Measurements from ENCODE around the gene TSPAN5.

The TSPAN5 gene

GRCh38 chr4:98687876-98688275 lies 29.5 kb upstream of the TSPAN5 start:
- no peak overlapping the region for H3K27ac ChIP-seq (ENCODE audit: low read depth, low read length)
- no peak overlapping the region for H3K9ac ChIP-seq (ENCODE audit: low read length)
- H3K27me3 ChIP-seq (ENCODE audit: control insufficient read depth, insufficient read depth, low read length): no peaks in the 10 kb centered on the region
- no peaks in the 10 kb centered on the region for H3K9me3 ChIP-seq (ENCODE audit: control insufficient read depth, insufficient read depth, low read depth, low read length)
- peaks cover 19% of the 10 kb centered on the region for H3K4me1 ChIP-seq (ENCODE audit: control insufficient read depth, insufficient read depth, low read length)
- H3K4me3 ChIP-seq (ENCODE audit: low read depth, low read length): no peak overlapping the region
- H3K36me3 ChIP-seq (ENCODE audit: control insufficient read depth, insufficient read depth, low read length): no peaks in the 10 kb centered on the region

DNA sequence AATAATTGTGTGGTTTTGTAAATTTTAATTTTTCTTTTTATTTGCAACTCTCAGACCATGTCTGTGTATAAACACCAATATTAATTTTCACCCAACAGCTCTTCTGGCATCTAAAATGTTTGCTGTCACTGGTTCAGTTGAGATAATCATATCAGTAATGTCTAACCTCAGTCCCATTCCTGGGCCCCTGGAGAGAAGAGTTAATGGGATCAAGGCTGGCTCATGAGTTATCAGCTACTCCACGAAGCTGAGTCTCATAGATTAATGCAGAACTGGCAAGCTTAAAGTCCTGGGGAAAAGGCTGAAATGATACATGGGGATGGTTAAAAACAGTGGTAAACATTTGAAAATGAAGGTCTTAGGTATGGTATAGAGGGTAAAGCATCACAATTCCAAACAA lies 28.4 kb upstream of the TSPAN5 start:
- no peak overlapping the region for H3K9ac ChIP-seq (ENCODE audit: low read length)
- H3K4me1 ChIP-seq (ENCODE audit: control insufficient read depth, insufficient read depth, low read length): peaks cover 19% of the 10 kb centered on the region
- H3K27ac ChIP-seq (ENCODE audit: low read depth, low read length): no peak overlapping the region
- no peaks in the 10 kb centered on the region for H3K36me3 ChIP-seq (ENCODE audit: control insufficient read depth, insufficient read depth, low read length)
- no peaks in the 10 kb centered on the region for H3K27me3 ChIP-seq (ENCODE audit: control insufficient read depth, insufficient read depth, low read length)
- no peaks in the 10 kb centered on the region for H3K9me3 ChIP-seq (ENCODE audit: control insufficient read depth, insufficient read depth, low read depth, low read length)
- no peak overlapping the region for H3K4me3 ChIP-seq (ENCODE audit: low read depth, low read length)

- Histone ChIP-seq H3K9me3 (ENCODE audit: control insufficient read depth, insufficient read depth, low read depth, low read length) (no peaks in the 10 kb centered on the region), H3K36me3 (ENCODE audit: control insufficient read depth, insufficient read depth, low read length) (no peaks in the 10 kb centered on the region), H3K9ac (ENCODE audit: low read length) (no peak overlapping the region), H3K27ac (ENCODE audit: low read depth, low read length) (no peak overlapping the region), H3K27me3 (ENCODE audit: control insufficient read depth, insufficient read depth, low read length) (no peaks in the 10 kb centered on the region), H3K4me3 (ENCODE audit: low read depth, low read length) (no peak overlapping the region), H3K4me1 (ENCODE audit: control insufficient read depth, insufficient read depth, low read length) (peaks cover 19% of the 10 kb centered on the region)
Observed at GRCh38 chr4:98686043-98686707, 27.8 kb upstream of the TSPAN5 start.

DNA sequence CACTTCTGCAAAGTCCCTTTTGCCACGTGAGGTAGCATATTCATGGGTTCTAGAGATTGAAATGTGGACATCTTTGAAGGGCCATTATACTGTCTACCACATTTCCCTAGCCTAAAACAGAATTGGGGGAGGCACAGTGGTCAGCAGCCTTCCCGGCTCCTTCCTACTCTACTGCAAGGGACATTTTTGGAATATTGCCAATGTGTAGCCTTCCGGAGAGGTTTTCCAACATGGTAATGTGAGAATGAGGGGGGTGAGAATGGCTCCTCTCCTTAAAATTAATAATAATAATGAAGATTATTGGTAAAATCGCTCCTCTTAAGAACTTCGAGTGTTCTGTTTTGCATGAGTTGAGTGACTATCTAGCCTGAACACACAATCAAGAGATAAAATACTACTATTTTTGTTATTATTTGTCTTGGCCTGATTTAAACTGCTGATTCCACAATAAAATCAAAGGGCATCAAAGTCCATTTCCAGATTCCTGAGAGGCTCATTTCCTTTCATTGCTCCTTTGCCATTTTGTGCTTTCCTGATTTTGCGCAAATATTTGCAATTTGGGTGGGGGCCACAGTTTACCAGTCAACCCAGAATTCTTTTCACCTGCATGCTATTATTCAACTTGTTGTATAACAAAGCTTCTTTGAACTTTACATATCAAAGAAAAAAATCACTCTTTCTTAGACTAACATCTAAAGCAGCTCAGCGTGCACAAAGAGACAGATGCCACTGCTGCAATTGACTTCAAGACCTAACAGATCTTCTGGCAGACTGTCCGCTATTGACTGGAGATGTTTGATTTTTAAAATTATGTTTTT lies 27.0 kb upstream of the TSPAN5 start:
- Histone ChIP-seq H3K9ac (ENCODE audit: low read length) (no peak overlapping the region), H3K27ac (ENCODE audit: low read depth, low read length) (no peak overlapping the region), H3K4me3 (ENCODE audit: low read depth, low read length) (no peak overlapping the region), H3K36me3 (ENCODE audit: control insufficient read depth, insufficient read depth, low read length) (no peaks in the 10 kb centered on the region), H3K4me1 (ENCODE audit: control insufficient read depth, insufficient read depth, low read length) (peaks cover 19% of the 10 kb centered on the region), H3K9me3 (ENCODE audit: control insufficient read depth, insufficient read depth, low read depth, low read length) (no peaks in the 10 kb centered on the region), H3K27me3 (ENCODE audit: control insufficient read depth, insufficient read depth, low read length) (no peaks in the 10 kb centered on the region)

GRCh38 chr4:98682719-98683118 lies 24.3 kb upstream of the TSPAN5 start:
- Histone ChIP-seq H3K36me3 (ENCODE audit: control insufficient read depth, insufficient read depth, low read length) (no peaks in the 10 kb centered on the region), H3K9me3 (ENCODE audit: control insufficient read depth, insufficient read depth, low read depth, low read length) (no peaks in the 10 kb centered on the region), H3K27ac (ENCODE audit: low read depth, low read length) (no peak overlapping the region), H3K27me3 (ENCODE audit: control insufficient read depth, insufficient read depth, low read length) (no peaks in the 10 kb centered on the region), H3K9ac (ENCODE audit: low read length) (no peak overlapping the region), H3K4me3 (ENCODE audit: low read depth, low read length) (no peak overlapping the region), H3K4me1 (ENCODE audit: control insufficient read depth, insufficient read depth, low read length) (peaks cover 19% of the 10 kb centered on the region)

DNA sequence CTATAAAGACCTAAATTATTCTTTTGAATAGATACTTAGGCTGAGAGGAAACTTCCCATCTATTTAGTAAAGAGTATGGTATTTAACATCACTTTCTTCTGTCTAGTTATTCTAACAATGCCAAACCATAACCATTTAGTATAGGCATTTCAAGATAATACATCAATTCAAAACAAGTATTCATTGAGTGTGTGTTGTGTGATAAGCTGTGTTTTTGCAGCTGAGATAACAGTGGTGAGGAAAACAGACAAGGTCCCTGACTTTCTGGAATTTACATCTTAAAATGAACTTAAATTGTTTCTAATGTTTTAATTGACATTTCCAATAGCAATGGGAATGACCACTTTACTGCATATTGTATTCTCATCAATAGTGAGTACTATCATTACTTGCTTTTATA lies 22.4 kb upstream of the TSPAN5 start:
- Histone ChIP-seq H3K27ac (ENCODE audit: low read depth, low read length) (no peak overlapping the region), H3K27me3 (ENCODE audit: control insufficient read depth, insufficient read depth, low read length) (no peaks in the 10 kb centered on the region), H3K4me3 (ENCODE audit: low read depth, low read length) (no peak overlapping the region), H3K4me1 (ENCODE audit: control insufficient read depth, insufficient read depth, low read length) (peaks cover 12% of the 10 kb centered on the region), H3K9me3 (ENCODE audit: control insufficient read depth, insufficient read depth, low read depth, low read length) (no peaks in the 10 kb centered on the region), H3K9ac (ENCODE audit: low read length) (no peak overlapping the region), H3K36me3 (ENCODE audit: control insufficient read depth, insufficient read depth, low read length) (no peaks in the 10 kb centered on the region)

DNA sequence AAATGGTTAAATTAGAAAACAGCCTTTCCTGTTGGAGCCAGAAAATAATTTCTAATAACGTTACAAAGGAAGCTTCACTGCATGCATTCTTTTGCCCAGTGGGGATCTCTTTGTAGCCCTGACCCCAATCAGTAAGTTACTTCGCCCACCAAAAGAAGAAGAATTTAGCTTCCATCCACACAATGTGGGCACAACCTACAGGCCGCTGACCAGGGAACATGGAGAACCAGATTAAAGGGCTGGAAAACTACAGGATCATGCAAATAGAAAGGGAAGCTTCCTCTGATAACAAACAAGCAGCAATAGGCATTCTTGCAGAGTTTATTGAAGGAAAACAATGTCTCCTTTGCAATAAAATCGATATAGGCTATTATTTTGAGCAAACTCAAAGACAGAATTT lies 21.3 kb upstream of the TSPAN5 start:
- Histone ChIP-seq H3K4me3 (ENCODE audit: low read depth, low read length) (no peak overlapping the region), H3K9ac (ENCODE audit: low read length) (no peak overlapping the region)

GRCh38 chr4:98677799-98678198 lies 19.4 kb upstream of the TSPAN5 start:
- Histone ChIP-seq H3K27ac (ENCODE audit: low read depth, low read length) (no peak overlapping the region), H3K27me3 (ENCODE audit: control insufficient read depth, insufficient read depth, low read length) (no peaks in the 10 kb centered on the region), H3K36me3 (ENCODE audit: control insufficient read depth, insufficient read depth, low read length) (no peaks in the 10 kb centered on the region), H3K9ac (ENCODE audit: low read length) (no peak overlapping the region), H3K4me1 (ENCODE audit: control insufficient read depth, insufficient read depth, low read length) (peaks cover 6% of the 10 kb centered on the region), H3K4me3 (ENCODE audit: low read depth, low read length) (no peak overlapping the region), H3K9me3 (ENCODE audit: control insufficient read depth, insufficient read depth, low read depth, low read length) (no peaks in the 10 kb centered on the region)

More for the DNA sequence above, 21.3 kb upstream of the TSPAN5 start:
- Histone ChIP-seq H3K27me3 (ENCODE audit: control insufficient read depth, insufficient read depth, low read length) (no peaks in the 10 kb centered on the region), H3K4me1 (ENCODE audit: control insufficient read depth, insufficient read depth, low read length) (peaks cover 3% of the 10 kb centered on the region; the same call in 1 of the 2 replicates), H3K36me3 (ENCODE audit: control insufficient read depth, insufficient read depth, low read length) (no peaks in the 10 kb centered on the region), H3K27ac (ENCODE audit: low read depth, low read length) (no peak overlapping the region), H3K9me3 (ENCODE audit: control insufficient read depth, insufficient read depth, low read depth, low read length) (no peaks in the 10 kb centered on the region)

GRCh38 chr4:98674404-98675173 lies 16.2 kb upstream of the TSPAN5 start:
- no peaks in the 10 kb centered on the region for H3K9me3 ChIP-seq (ENCODE audit: control insufficient read depth, insufficient read depth, low read depth, low read length)
- no peak overlapping the region for H3K27ac ChIP-seq (ENCODE audit: low read depth, low read length)
- H3K27me3 ChIP-seq (ENCODE audit: control insufficient read depth, insufficient read depth, low read length): no peaks in the 10 kb centered on the region
- no peak overlapping the region for H3K4me3 ChIP-seq (ENCODE audit: low read depth, low read length)
- peaks cover 15% of the 10 kb centered on the region for H3K4me1 ChIP-seq (ENCODE audit: control insufficient read depth, insufficient read depth, low read length)
- no peaks in the 10 kb centered on the region for H3K36me3 ChIP-seq (ENCODE audit: control insufficient read depth, insufficient read depth, low read length)
- H3K9ac ChIP-seq (ENCODE audit: low read length): no peak overlapping the region

GRCh38 chr4:98673978-98674377 lies 15.6 kb upstream of the TSPAN5 start:
- H3K4me3 ChIP-seq (ENCODE audit: low read depth, low read length): no peak overlapping the region
- H3K36me3 ChIP-seq (ENCODE audit: control insufficient read depth, insufficient read depth, low read length): no peaks in the 10 kb centered on the region
- H3K4me1 ChIP-seq (ENCODE audit: control insufficient read depth, insufficient read depth, low read length): peaks cover 15% of the 10 kb centered on the region
- no peak overlapping the region for H3K9ac ChIP-seq (ENCODE audit: low read length)
- no peaks in the 10 kb centered on the region for H3K9me3 ChIP-seq (ENCODE audit: control insufficient read depth, insufficient read depth, low read depth, low read length)
- H3K27ac ChIP-seq (ENCODE audit: low read depth, low read length): no peak overlapping the region
- H3K27me3 ChIP-seq (ENCODE audit: control insufficient read depth, insufficient read depth, low read length): no peaks in the 10 kb centered on the region

GRCh38 chr4:98673288-98673644 lies 14.9 kb upstream of the TSPAN5 start:
- Histone ChIP-seq H3K27me3 (ENCODE audit: control insufficient read depth, insufficient read depth, low read length) (no peaks in the 10 kb centered on the region), H3K4me3 (ENCODE audit: low read depth, low read length) (no peak overlapping the region), H3K36me3 (ENCODE audit: control insufficient read depth, insufficient read depth, low read length) (no peaks in the 10 kb centered on the region), H3K9ac (ENCODE audit: low read length) (no peak overlapping the region), H3K27ac (ENCODE audit: low read depth, low read length) (no peak overlapping the region; the same call in 1 of the 2 replicates), H3K4me1 (ENCODE audit: control insufficient read depth, insufficient read depth, low read length) (peaks cover 15% of the 10 kb centered on the region), H3K9me3 (ENCODE audit: control insufficient read depth, insufficient read depth, low read depth, low read length) (no peaks in the 10 kb centered on the region)
